Fibroblast of villous mesenchyme (primary cell): ENCODE measurements around the gene CCDC12. TPM values are rescaled to one million over a fixed set of nuclear protein-coding genes. Genes with fewer than 3 reads are reported as not detected.
A peak's percentile ranks its signal among the peaks of the same experiment; 100 is the strongest.

Experiments
- DNase-seq: peaks from one replicate; pipeline ENCODE4 v3.0.0-alpha.2; 2010; ENCODE audit warnings: low read depth
- H3K4me3 ChIP-seq: 2 replicates; pipeline ENCODE4 v1.5.1; 2011; ENCODE audit warnings: low read depth, mild to moderate bottlenecking, low read length
- total RNA-seq: library from RNA; depleted of rRNA; stranded (reverse); fragments of >200 nt; gene quantifications from 2 replicates; pipeline ENCODE4 v1.2.3, GENCODE V29; 2012
- TF ChIP-seq, protein P1 (sequence below): IDR thresholded peaks from 2 replicates; pipeline ENCODE4 v1.5.1; 2012; ENCODE audit warnings: low read depth, mild to moderate bottlenecking, low read length; ENCODE audit not compliant: insufficient read depth

CCDC12 gene
- total RNA-seq, 1 donor, result 18.6 TPM

DNA sequence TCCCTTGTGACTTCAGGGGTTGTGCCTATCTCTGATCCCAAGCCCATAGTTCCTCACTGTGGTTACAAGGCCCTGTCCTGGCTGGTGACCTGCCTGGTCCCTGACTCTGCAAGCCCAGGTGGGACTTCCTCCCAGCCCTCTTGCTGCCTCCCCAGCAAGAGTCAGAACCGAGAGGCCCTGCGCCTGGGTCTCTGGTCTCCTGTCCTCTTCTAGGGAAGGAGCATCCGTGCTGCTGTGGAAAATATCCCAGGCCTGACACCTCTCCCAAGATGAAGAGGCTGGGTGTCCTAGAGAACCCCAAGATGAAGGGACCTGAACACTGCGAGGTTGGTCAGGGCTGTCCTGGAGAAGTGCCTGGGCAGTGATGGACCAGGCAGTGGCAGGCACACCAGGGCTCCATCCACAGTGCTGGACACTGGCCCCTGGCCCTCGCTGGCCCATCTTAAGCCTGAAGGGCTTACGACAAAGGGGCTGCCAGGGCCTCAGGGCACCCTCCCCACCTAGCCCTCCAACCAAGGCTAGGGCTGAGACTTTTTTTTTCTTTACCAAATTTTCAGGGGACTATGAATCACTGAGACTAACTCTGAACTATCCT is 66.3 kb downstream of the CCDC12 start:
- no peak for DNase-seq
- H3K4me3 ChIP-seq, result no peak overlapping the region
- TF ChIP-seq, protein P1, sequence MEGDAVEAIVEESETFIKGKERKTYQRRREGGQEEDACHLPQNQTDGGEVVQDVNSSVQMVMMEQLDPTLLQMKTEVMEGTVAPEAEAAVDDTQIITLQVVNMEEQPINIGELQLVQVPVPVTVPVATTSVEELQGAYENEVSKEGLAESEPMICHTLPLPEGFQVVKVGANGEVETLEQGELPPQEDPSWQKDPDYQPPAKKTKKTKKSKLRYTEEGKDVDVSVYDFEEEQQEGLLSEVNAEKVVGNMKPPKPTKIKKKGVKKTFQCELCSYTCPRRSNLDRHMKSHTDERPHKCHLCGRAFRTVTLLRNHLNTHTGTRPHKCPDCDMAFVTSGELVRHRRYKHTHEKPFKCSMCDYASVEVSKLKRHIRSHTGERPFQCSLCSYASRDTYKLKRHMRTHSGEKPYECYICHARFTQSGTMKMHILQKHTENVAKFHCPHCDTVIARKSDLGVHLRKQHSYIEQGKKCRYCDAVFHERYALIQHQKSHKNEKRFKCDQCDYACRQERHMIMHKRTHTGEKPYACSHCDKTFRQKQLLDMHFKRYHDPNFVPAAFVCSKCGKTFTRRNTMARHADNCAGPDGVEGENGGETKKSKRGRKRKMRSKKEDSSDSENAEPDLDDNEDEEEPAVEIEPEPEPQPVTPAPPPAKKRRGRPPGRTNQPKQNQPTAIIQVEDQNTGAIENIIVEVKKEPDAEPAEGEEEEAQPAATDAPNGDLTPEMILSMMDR, result no peak

DNA sequence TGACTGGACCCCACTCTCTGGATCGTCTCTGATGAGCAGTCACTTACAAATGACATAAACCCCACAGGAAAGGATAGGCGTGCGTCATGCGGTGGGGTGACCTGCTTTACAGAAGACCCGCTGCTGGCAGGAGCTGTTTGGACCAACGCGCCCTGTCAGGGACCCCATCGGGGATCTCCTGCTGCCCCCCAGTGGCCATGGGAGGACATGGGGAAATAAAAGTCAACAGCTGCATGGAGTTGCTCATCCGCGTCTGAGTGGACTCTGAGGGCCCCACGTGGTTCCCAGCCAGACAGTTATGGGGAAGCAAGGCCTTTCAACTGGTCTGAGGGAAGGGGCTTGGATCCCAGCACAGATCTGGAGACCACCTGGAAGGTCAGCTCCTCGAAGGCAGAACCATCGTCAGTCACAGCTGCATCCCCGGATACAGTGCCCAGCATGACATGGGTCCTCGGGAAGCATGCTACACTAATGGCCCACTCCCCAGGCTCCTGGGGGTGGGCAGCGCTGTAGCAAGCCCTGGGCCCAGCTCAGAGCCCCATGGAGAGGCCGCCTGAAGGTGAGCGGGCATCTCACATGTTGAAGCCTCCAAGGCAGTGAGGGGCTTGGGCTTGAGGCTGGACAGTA is 66.9 kb downstream of the CCDC12 start:
- TF ChIP-seq, protein P1, result peak; percentile 91
- H3K4me3 ChIP-seq, result no peak overlapping the region
- peak; percentile 84 for DNase-seq

DNA sequence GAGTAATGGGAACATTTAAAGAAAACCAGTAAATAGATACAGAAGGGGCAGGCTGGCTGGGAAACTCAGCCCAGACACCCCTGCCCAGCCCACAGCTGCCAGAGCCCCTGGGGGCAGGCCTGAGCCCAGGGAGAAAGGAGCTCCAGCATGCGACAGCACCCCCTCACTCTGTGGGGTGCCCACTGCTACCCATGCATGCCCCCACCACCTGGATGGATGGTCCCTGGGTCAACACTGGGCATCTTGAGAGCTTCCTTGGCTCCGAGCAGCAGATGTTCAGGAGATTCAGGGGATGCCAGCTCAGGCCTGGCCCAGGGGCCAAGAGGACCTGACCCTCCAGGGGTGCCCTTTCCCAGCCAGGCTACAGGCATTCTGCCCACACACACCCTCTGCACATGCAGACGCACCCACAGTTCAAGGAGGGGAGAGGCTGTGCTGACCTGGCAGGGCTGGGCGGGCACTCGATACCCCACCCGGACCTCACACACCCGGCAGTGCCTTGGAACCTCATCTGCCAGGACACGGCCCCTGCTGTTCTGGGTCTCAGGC is 67.5 kb downstream of the CCDC12 start:
- TF ChIP-seq, protein P1, result no peak
- no peak for DNase-seq
- no peak overlapping the region for H3K4me3 ChIP-seq

DNA sequence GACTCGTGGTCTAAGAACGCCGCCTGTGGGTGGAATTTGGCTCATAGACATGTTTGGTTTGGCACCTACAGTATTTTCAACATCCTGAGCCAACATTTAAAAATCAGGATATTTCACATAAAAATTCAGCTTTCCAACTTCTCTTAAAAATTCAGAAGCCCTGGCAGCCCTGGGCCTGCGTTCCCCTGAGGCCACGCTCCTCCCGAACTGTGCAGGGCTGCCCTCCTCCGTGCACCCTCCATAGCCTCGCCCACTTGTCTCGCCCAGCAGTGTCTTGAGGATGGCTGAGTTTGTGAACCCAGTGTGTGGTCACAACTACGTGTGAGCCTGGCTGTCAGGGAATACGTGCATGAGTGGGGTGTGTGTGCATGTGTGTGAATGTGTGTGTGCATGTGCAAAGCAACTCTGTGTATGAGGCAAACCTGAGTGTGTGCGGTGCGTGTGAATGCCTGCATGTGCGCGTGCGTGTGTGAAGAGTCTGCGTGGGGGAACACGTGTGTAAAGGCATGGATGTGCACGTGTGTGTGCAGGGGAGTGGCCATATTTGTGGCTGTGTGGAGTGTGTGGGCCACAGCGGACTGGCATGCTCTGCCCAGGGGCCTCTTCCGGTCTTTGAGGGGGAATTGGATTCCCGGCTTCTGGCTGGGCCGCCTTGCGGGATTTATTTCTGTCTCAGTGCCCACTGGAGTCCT is 68.1 kb downstream of the CCDC12 start:
- DNase-seq, result peak; percentile 41
- no peak overlapping the region for H3K4me3 ChIP-seq
- TF ChIP-seq, protein P1, result peak; percentile 25

DNA sequence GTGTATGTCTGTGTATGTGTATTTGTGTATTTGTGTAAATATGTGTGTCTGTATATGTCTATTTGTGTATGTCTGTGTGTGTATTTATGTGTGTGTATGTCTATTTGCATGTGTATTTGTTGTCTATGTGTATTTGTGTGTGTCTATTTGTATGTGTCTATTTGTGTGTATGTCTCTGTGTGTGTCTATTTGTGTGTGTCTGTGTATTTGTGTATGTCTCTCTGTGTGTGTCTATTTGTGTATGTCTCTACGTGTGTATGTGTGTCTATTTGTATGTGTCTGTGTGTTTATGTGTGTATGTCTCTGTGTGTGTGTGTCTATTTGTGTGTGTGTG is 68.6 kb downstream of the CCDC12 start:
- H3K4me3 ChIP-seq, result no peak overlapping the region
- no peak for DNase-seq
- TF ChIP-seq, protein P1, result no peak

DNA sequence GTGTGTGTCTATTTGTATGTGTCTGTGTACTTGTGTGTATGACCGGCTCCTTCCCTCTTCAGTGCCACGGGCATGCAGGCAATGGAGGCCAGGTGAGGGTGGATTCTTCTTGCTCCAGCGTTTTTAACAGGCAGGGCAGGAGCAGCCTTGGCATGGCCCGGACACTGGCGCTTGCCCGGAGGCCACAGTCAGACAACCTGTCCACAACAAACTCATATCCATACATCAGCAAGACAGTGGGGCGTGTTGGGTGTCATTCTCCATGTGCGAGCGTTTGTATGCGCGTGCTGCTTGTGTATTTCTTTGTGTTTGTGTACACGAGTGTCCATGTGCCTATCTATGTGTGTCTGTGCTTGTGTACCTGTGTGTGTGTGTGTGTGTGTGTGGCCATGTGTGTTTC is 69.3 kb downstream of the CCDC12 start:
- no peak overlapping the region for H3K4me3 ChIP-seq
- no peak for DNase-seq
- TF ChIP-seq, protein P1, result no peak
